ENCODE results near the gene NBAS. TPM values are rescaled to one million over a fixed set of nuclear protein-coding genes. Genes with fewer than 3 reads are reported as not detected.
A peak's percentile ranks its signal among the peaks of the same experiment; 100 is the strongest.

Gene NBAS
- polyA plus RNA-seq, 1 donor = 67.3 TPM

DNA sequence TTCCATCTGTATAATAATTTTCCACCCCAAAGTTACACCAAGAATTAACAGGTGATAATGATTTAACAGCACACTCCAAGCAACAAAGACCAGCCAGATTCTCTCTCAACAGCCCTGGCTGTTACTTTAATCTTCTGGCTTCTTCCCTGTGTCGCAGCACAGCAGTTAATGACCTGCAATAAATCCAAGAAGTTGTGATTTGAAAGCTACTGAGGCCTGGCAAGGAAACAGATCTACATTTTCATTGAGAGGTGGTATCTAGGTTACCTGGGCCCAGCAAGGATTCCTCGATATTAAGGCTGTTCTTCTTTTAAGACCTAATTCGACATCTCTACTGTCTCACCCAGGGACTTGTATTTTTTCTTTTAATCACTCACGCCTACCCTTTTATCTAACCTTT lies 433.8 kb downstream of the NBAS start:
- peak; percentile 34 for DNase-seq

DNA sequence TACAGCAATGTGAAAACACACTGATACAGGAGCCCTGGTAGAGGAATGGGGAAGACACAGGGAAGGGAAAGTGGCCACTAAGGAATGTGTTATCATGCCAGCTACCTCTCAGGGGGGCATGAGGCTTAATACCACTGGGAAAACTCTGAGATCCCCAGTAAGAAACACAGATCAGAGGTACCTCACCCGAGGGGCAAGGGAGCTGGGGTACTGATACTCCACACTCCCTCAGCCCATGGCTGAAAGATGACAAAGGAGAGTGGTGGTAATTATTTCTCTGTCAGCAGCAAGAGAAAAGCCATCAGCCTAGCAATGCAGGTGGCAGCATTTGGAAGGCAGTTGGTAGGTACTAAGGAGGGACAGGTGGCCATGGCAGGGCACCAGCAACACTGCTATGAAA lies 434.8 kb downstream of the NBAS start:
- no peak for DNase-seq

DNA sequence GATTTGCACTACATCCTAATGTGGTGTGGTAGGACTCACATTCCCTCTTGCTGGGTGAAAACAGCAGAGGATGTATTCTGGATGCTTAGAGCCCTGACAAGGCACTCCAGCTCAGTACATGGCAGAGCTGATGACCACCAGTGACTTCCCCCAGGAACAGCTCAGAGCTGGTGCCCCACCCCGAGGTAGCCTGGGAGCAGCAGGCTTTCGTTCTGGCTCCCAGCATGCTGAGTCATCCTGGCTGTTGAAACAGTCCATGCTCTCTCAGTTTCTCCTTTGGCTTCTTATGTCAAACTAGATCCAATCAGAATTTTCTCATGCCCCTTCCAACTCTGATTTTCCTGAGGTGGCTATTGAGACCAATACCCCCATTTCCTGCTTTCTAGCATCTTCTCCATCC lies 438.2 kb downstream of the NBAS start:
- no peak for DNase-seq

DNA sequence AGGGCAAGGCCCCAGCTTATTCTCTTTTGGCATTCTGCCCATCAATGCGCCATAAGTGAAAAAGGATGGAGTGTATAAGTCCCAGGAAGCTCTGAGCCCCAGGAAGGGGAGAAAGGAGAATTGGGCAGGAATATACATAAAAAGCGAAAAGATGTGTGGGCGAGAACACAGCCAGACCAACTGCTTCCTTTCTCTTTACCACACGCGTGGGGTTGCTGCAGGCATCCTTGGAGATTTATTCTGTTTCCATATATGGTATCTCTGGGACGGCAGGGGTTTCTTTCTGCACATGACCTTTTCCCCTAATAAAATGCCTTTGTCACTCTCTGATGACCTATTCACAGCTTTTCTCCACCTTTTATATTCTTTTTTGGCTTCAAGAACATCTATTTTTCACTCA lies 440.5 kb downstream of the NBAS start:
- no peak for DNase-seq

DNA sequence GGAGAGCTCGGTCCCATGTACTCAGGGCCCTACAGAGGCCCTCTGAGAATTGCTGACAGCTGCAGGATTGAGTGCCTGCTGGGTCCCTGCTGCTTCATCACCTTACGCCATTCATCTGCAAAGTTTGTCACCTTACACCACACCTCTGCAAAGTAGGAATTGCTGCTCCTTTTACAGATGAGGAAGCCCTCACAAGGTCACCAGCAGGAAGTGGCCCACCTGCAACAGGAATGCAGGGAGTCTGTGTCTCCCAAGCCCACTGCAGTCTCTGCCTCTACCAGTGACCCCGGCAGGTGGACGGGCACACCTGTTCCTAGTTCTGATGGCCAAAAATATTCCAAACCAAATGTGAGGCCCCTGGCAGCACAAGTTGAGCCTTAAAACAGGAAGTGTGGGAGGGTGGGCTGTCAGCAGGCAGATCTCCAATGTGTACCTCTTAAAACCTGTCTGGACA lies 441.4 kb downstream of the NBAS start:
- no peak for DNase-seq

DNA sequence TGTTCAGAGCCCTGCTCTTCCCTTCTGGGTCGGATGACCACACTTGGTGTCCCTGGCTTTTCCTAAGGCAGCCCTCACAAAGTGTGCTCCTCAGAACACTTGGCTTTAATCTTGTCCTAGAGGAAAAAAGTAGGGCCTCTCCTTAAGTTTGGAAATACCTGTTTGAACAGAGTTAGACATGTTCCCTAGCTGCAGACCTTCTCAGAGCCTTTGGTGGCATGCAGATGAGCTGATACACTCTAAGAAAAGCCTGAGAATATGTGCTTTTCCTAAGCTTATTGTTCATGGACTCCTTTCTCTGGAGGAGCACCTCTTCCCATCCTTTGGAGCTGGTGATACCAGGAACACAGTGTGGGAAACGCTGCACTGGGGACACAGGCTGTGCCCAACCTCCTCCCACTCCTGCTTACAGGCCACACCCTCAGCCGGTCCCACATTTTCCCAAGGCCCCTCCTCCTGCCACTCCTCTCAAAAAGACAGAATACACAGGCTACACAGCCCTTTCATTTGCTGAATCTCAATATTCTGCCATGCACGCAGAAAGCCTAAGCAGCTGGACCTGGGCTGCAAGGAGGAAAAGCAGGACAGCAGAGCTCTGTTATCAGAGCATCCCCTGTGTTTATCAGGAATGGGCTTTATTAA lies 443.6 kb downstream of the NBAS start:
- DNase-seq = no peak

Other genes with a start within 250 kb of the NBAS start
- gene DDX1, start 30.5 kb upstream of the NBAS start, polyA plus RNA-seq (ENCODE audit: insufficient read length) = 192 TPM

Measured in left kidney (tissue), 2 donors.